Loucy (cell line): ENCODE data around the gene ENHO.

Experiments used
- EZH2phosphoT487 ChIP-seq: fragments of 200-600 bp; IDR thresholded peaks from 2 replicates; pipeline ENCODE4 v1.6.1; 2018; ENCODE audit warnings: antibody characterized with exemption, mild to moderate bottlenecking, moderate library complexity, borderline replicate concordance
- TF ChIP-seq, protein P1 (sequence below): fragments of 200-600 bp; sonication (generic); conservative IDR thresholded peaks from 2 replicates; pipeline ENCODE4 v1.5.1; 2014; ENCODE audit warnings: mild to moderate bottlenecking, antibody characterized with exemption, low read length

DNA sequence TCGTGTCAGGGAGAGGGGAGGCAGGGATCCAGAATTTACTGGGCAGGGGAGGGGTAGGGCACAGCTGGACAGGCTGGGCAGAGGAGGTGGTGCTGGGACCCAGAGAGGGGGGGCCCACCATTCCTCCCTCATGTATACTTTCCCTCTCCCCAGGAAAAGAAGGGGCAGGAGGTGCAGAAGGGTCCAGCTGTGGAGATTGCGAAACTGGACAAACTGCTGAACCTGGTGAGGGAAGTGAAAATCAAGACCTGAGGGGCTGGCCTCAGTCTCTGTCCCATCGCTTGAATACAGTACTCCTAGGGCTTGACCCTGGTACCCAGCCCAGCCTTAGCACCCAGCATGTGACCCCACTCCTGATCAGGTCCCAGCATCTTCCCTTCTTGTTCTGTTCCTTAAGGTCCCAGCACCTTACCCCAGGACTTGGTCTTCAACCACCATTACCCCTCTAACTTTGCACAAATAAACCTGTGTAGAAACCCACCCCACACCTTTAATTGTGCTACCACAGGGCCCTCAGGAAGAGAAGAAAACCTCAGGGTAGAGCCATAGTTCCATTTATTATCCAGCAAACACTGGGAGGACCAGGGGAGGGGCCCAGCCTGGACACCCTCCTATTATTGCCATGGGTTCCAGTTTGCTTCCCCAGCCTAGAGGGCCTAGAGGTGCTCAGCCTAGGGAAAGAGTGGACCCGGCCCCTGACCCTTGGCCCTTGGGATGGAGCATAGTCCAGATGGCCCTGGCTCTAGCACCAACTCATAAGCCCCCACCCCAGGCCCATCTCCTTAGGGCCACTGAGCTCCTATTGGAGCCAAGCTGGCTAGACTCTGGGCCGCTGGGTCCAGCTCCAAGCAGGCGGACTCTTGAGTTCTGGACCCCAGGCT is 2.0 kb downstream of the ENHO start:
- TF ChIP-seq, protein P1, sequence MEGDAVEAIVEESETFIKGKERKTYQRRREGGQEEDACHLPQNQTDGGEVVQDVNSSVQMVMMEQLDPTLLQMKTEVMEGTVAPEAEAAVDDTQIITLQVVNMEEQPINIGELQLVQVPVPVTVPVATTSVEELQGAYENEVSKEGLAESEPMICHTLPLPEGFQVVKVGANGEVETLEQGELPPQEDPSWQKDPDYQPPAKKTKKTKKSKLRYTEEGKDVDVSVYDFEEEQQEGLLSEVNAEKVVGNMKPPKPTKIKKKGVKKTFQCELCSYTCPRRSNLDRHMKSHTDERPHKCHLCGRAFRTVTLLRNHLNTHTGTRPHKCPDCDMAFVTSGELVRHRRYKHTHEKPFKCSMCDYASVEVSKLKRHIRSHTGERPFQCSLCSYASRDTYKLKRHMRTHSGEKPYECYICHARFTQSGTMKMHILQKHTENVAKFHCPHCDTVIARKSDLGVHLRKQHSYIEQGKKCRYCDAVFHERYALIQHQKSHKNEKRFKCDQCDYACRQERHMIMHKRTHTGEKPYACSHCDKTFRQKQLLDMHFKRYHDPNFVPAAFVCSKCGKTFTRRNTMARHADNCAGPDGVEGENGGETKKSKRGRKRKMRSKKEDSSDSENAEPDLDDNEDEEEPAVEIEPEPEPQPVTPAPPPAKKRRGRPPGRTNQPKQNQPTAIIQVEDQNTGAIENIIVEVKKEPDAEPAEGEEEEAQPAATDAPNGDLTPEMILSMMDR = no peak
- no peak for TF ChIP-seq EZH2phosphoT487
